Epithelial cell of prostate (primary cell): ENCODE results near the gene CCDC102B.

Experiments
- DNase-seq: peaks from one replicate; pipeline ENCODE4 v3.0.0-alpha.2; 2011; ENCODE audit warnings: low read depth, low spot score
- H3K27ac ChIP-seq: fragments of 450-650 bp; 2 replicates; pipeline ENCODE4 v1.5.1; 2017; ENCODE audit warnings: mild to moderate bottlenecking

Gene CCDC102B

GRCh38 chr18:69035756-69036155 lies 237.9 kb downstream of the CCDC102B start:
- no peak for DNase-seq
- H3K27ac ChIP-seq, result no peak overlapping the region

GRCh38 chr18:69044215-69044614 lies 246.3 kb downstream of the CCDC102B start:
- H3K27ac ChIP-seq, result no peak overlapping the region
- no peak for DNase-seq

DNA sequence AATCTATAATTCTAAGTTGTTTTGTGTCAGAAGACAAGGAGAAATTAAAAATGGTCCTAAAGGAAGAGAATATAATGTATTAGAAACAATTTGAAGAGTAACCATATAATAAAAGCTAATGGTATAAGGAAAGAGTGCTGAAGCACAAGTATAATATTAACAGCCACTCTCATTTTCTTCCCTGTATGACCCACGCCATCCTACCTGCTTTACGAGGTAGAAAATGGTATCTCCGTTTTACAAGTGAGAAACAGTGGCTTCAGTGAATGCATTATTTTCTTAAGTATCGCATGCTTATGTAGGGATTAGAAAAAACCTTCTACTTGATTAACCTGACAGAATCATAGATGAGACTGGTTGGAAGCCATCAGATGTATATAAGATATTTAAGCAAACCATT lies 266.2 kb downstream of the CCDC102B start:
- no peak overlapping the region for H3K27ac ChIP-seq
- DNase-seq, result no peak

DNA sequence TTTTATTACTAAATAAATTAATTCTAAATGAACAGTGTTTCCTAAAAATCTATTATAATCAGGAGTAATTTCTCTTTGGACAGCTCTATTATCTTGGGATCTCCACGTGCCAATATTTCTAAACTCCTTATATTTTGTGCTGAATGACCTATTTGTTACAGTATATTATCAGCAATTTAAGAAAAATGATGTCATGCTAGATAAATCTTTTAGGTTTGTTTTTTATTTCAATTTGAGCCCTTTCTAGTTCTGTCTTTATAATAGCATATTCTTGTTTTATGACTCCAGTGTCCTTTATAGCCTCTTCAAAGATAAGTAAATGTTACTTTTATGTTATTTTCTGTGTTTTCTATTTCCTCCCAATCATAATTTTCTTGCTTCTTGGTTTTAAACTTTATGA lies 269.2 kb downstream of the CCDC102B start:
- DNase-seq, result no peak
- no peak overlapping the region for H3K27ac ChIP-seq

- no peak overlapping the region for H3K27ac ChIP-seq
- no peak for DNase-seq
Measured at GRCh38 chr18:69071680-69072079, 273.8 kb downstream of the CCDC102B start.

GRCh38 chr18:69081846-69082245 lies 284.0 kb downstream of the CCDC102B start:
- no peak for DNase-seq
- no peak overlapping the region for H3K27ac ChIP-seq

DNA sequence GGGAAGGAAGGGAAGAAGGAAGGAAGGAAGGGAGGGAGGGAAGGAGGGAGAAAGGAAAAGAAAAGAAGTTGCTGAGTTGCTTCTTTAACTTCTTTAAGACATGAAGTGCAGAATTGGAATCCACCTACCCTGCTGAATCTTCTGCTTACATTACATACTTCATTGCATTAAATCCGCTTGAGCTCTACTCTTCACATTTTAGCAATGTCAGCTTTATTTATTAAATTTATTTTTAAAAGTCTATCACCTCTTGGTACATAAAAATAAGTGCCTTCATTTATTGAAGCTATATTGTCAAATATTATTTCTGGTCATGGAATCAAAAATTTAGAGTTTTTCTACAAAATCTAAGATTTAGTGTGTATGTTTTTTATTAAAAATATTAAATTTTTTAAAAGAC lies 284.6 kb downstream of the CCDC102B start:
- no peak overlapping the region for H3K27ac ChIP-seq
- DNase-seq, result no peak

- H3K27ac ChIP-seq, result no peak overlapping the region
- DNase-seq, result no peak
Measured at GRCh38 chr18:69085951-69086350, 288.1 kb downstream of the CCDC102B start.

- no peak overlapping the region for H3K27ac ChIP-seq
- no peak for DNase-seq
Measured at GRCh38 chr18:69088973-69089372, 291.1 kb downstream of the CCDC102B start.

- no peak for DNase-seq
- no peak overlapping the region for H3K27ac ChIP-seq
Measured at GRCh38 chr18:69097349-69097748, 299.5 kb downstream of the CCDC102B start.

- DNase-seq, result no peak
- H3K27ac ChIP-seq, result no peak overlapping the region
Measured at GRCh38 chr18:69102959-69103358, 305.1 kb downstream of the CCDC102B start.
